Erythroblast (primary cell): Measurements from ENCODE around the gene CLMN.

Experiments
- GATA1 ChIP-seq: IDR thresholded peaks from 2 replicates; pipeline ENCODE4 v1.6.1; 2011; ENCODE audit warnings: low read depth, mild to moderate bottlenecking, control low read depth, low read length, moderate library complexity
- POLR2A ChIP-seq: IDR thresholded peaks from 2 replicates; pipeline ENCODE4 v1.6.1; 2011; ENCODE audit warnings: mild to moderate bottlenecking, low read length

GRCh38 chr14:95146079-95146771 lies 173.5 kb downstream of the CLMN start:
- TF ChIP-seq GATA1: no peak
- no peak for TF ChIP-seq POLR2A
